GM21381 (cell line): ENCODE measurements around the gene SAMD15.
"Not testable (repeated sequence)": the region's sequence is repeated elsewhere in the genome, so short reads cannot be mapped to it uniquely, and the experiment has no call there.

Experiments used
- ATAC-seq: cut with Tn5 transposase; IDR thresholded peaks from one replicate; pipeline ENCODE4 v1.9.1; 2021; ENCODE audit warnings: mild to moderate bottlenecking, moderate library complexity; ENCODE audit not compliant: unreplicated experiment

The SAMD15 gene

GRCh38 chr14:77375164-77375950 lies 1.8 kb upstream of the SAMD15 start:
- no peak for ATAC-seq

- ATAC-seq: peak; percentile 20
These were observed 1.0 kb upstream of the SAMD15 start for GRCh38 chr14:77375973-77376770.

- no peak for ATAC-seq
These were observed 294 bp downstream of the SAMD15 start for GRCh38 chr14:77377502-77377844.

- ATAC-seq: no peak
These were observed 1.5 kb downstream of the SAMD15 start for GRCh38 chr14:77378701-77379100.

GRCh38 chr14:77390188-77390587 lies 13.0 kb downstream of the SAMD15 start:
- ATAC-seq: no peak

- no peak for ATAC-seq
These were observed 23.0 kb downstream of the SAMD15 start for GRCh38 chr14:77400216-77400615.

GRCh38 chr14:77403768-77404167 lies 26.6 kb downstream of the SAMD15 start:
- ATAC-seq: no peak

GRCh38 chr14:77406086-77406485 lies 28.9 kb downstream of the SAMD15 start:
- ATAC-seq: no peak

GRCh38 chr14:77406718-77407117 lies 29.5 kb downstream of the SAMD15 start:
- ATAC-seq: no peak

GRCh38 chr14:77407158-77407557 lies 30.0 kb downstream of the SAMD15 start:
- ATAC-seq: no peak

- no peak for ATAC-seq
These were observed 32.0 kb downstream of the SAMD15 start for GRCh38 chr14:77409131-77409533.

- ATAC-seq: not testable (repeated sequence)
These were observed 38.3 kb downstream of the SAMD15 start for GRCh38 chr14:77415403-77416030.

GRCh38 chr14:77416098-77416497 lies 38.9 kb downstream of the SAMD15 start:
- ATAC-seq: not testable (repeated sequence)

- ATAC-seq: no peak
These were observed 39.7 kb downstream of the SAMD15 start for GRCh38 chr14:77416836-77417235.

GRCh38 chr14:77421201-77421600 lies 44.0 kb downstream of the SAMD15 start:
- no peak for ATAC-seq

GRCh38 chr14:77423423-77423822 lies 46.2 kb downstream of the SAMD15 start, which contains the start of gene NOXRED1:
TSS of gene NOXRED1 (minus strand) at chr14:77423523. CDS start at chr14:77422889, 634 bp downstream.
- ATAC-seq: no peak

GRCh38 chr14:77424862-77425261 lies 47.7 kb downstream of the SAMD15 start:
- no peak for ATAC-seq

GRCh38 chr14:77426396-77426795 lies 49.2 kb downstream of the SAMD15 start:
- ATAC-seq: no peak

GRCh38 chr14:77436042-77436441 lies 58.9 kb downstream of the SAMD15 start:
- ATAC-seq: no peak

GRCh38 chr14:77438596-77438995 lies 61.4 kb downstream of the SAMD15 start:
- no peak for ATAC-seq

GRCh38 chr14:77439861-77440260 lies 62.7 kb downstream of the SAMD15 start:
- no peak for ATAC-seq
